Osteoblast (primary cell): ENCODE results near the gene TRPM1. TPM values are rescaled to one million over a fixed set of nuclear protein-coding genes. Genes with fewer than 3 reads are reported as not detected.

Experiments
- DNase-seq: peaks from one replicate; pipeline ENCODE4 v3.0.0; 2011; ENCODE audit warnings: low spot score, mixed read lengths; ENCODE audit not compliant: insufficient read length; ENCODE audit errors: missing footprints
- H2AFZ ChIP-seq: 2 replicates; pipeline ENCODE4 v1.6.0; 2011; ENCODE audit warnings: mild to moderate bottlenecking, low read length
- H3K27ac ChIP-seq: 2 replicates; pipeline ENCODE4 v1.5.1; 2011; ENCODE audit warnings: mild to moderate bottlenecking, low read depth, low read length, moderate library complexity
- H3K27me3 ChIP-seq: 2 replicates; pipeline ENCODE4 v1.6.0; 2012; ENCODE audit warnings: mild to moderate bottlenecking, control low read depth, inconsistent platforms, low read length, moderate library complexity; ENCODE audit not compliant: insufficient read depth
- H3K36me3 ChIP-seq: 2 replicates; pipeline ENCODE4 v1.5.1; 2011; ENCODE audit warnings: mild to moderate bottlenecking, low read length, control low read depth, moderate library complexity; ENCODE audit not compliant: insufficient read depth
- H3K4me1 ChIP-seq: 2 replicates; pipeline ENCODE4 v1.5.1; 2011; ENCODE audit warnings: mild to moderate bottlenecking, low read length, control low read depth, moderate library complexity; ENCODE audit not compliant: insufficient read depth
- H3K4me2 ChIP-seq: 2 replicates; pipeline ENCODE4 v1.6.0; 2011; ENCODE audit warnings: mild to moderate bottlenecking, low read length; ENCODE audit not compliant: insufficient read depth
- H3K4me3 ChIP-seq: fragments of 200-600 bp; sonication (generic); 3 replicates; pipeline ENCODE4 v1.5.1; 2012; ENCODE audit warnings: mild to moderate bottlenecking, low read length, inconsistent platforms; ENCODE audit not compliant: insufficient read depth
- H3K79me2 ChIP-seq: 2 replicates; pipeline ENCODE4 v1.6.0; 2012; ENCODE audit warnings: mild to moderate bottlenecking, low read length, control low read depth, inconsistent platforms; ENCODE audit not compliant: insufficient read depth
- H3K9me3 ChIP-seq: 2 replicates; pipeline ENCODE4 v1.5.1; 2011; ENCODE audit warnings: low read depth, low read length, control low read depth
- H4K20me1 ChIP-seq: 2 replicates; pipeline ENCODE4 v1.6.0; 2012; ENCODE audit warnings: mild to moderate bottlenecking, low read length, control low read depth; ENCODE audit not compliant: insufficient read depth
- total RNA-seq: library from RNA; depleted of rRNA; stranded (reverse); fragments of >200 nt; gene quantifications from 2 replicates; pipeline ENCODE4 v1.2.3, GENCODE V29; 2012
- TF ChIP-seq, protein P1 (sequence below): IDR thresholded peaks from 2 replicates; pipeline ENCODE4 v1.5.1; 2011; ENCODE audit warnings: mild to moderate bottlenecking, low read depth, low read length, moderate library complexity; ENCODE audit errors: extremely low read depth

TRPM1 gene
- total RNA-seq, 1 donor = under 0.01 TPM

DNA sequence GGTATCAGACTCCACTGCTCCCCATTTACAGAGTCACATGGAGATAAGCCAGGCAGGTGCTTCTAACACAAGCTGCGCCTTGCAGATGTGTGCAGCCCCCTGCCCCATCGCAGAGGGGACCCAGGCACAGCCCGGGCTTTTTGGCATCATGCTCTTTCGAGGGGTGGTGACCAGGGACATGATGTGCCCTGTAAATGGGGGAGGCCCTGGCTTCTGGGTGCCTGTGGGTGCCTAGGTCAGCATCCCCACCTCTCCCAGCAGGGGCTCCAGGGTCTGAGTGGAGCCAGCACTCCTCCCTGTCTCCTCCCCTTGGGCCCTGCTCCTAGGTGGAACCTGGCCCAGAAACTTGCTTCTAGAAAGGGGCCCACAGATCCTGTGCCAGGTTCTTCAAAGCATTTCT is 15.2 kb downstream of the TRPM1 start:
- Histone ChIP-seq H3K27ac (no peak overlapping the region), H3K4me1 (peaks cover 9% of the 10 kb centered on the region), H2AFZ (no peak overlapping the region), H3K79me2 (no peaks in the 10 kb centered on the region), H3K36me3 (no peaks in the 10 kb centered on the region), H3K27me3 (peaks cover 19% of the 10 kb centered on the region), H4K20me1 (no peaks in the 10 kb centered on the region), H3K4me2 (no peak overlapping the region), H3K9me3 (no peaks in the 10 kb centered on the region), H3K4me3 (no peak overlapping the region)
- no peak for DNase-seq
- TF ChIP-seq, protein P1, sequence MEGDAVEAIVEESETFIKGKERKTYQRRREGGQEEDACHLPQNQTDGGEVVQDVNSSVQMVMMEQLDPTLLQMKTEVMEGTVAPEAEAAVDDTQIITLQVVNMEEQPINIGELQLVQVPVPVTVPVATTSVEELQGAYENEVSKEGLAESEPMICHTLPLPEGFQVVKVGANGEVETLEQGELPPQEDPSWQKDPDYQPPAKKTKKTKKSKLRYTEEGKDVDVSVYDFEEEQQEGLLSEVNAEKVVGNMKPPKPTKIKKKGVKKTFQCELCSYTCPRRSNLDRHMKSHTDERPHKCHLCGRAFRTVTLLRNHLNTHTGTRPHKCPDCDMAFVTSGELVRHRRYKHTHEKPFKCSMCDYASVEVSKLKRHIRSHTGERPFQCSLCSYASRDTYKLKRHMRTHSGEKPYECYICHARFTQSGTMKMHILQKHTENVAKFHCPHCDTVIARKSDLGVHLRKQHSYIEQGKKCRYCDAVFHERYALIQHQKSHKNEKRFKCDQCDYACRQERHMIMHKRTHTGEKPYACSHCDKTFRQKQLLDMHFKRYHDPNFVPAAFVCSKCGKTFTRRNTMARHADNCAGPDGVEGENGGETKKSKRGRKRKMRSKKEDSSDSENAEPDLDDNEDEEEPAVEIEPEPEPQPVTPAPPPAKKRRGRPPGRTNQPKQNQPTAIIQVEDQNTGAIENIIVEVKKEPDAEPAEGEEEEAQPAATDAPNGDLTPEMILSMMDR = no peak

GRCh38 chr15:31085359-31085758 is 16.2 kb downstream of the TRPM1 start:
- Histone ChIP-seq H3K4me2 (no peak overlapping the region), H4K20me1 (no peaks in the 10 kb centered on the region), H3K27me3 (peaks cover 19% of the 10 kb centered on the region), H3K4me3 (no peak overlapping the region), H3K27ac (no peak overlapping the region), H3K4me1 (peaks cover 5% of the 10 kb centered on the region), H3K36me3 (no peaks in the 10 kb centered on the region), H3K9me3 (no peaks in the 10 kb centered on the region), H3K79me2 (no peaks in the 10 kb centered on the region), H2AFZ (no peak overlapping the region)
- DNase-seq = no peak
- TF ChIP-seq, protein P1 = no peak

DNA sequence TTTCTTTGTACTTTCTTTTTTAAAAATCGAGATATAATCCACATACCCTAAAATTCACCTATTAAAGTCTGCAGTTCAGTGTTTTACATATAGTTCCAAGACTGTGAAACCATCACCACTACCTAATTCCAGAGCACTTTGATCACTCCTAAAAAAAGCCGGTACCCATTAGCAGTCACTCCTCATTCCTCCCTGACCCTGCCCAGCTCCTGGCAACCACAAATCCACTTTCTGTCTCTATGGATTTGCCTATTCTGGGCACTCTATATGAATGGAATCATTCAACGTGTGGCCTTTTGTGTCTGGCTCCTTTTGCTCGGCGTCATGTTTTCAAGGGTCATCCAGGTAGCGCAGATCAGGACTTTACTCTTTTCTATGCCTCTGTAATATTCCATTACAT is 17.3 kb downstream of the TRPM1 start:
- Histone ChIP-seq H3K9me3 (no peaks in the 10 kb centered on the region), H4K20me1 (no peaks in the 10 kb centered on the region), H3K79me2 (no peaks in the 10 kb centered on the region), H2AFZ (no peak overlapping the region), H3K36me3 (no peaks in the 10 kb centered on the region), H3K27ac (no peak overlapping the region), H3K4me2 (peak overlapping the region; percentile 9), H3K4me3 (no peak overlapping the region), H3K4me1 (peaks cover 5% of the 10 kb centered on the region), H3K27me3 (peaks cover 21% of the 10 kb centered on the region)
- DNase-seq = no peak
- TF ChIP-seq, protein P1 = no peak

GRCh38 chr15:31083370-31083780 is 18.1 kb downstream of the TRPM1 start:
- Histone ChIP-seq H2AFZ (no peak overlapping the region), H3K27me3 (peaks cover 22% of the 10 kb centered on the region), H3K27ac (no peak overlapping the region), H3K4me1 (peaks cover 5% of the 10 kb centered on the region), H3K9me3 (no peaks in the 10 kb centered on the region), H3K36me3 (no peaks in the 10 kb centered on the region), H4K20me1 (no peaks in the 10 kb centered on the region), H3K79me2 (no peaks in the 10 kb centered on the region), H3K4me3 (no peak overlapping the region), H3K4me2 (peak overlapping the region; percentile 7)
- DNase-seq = no peak
- TF ChIP-seq, protein P1 = no peak
